ENCODE data around the gene IL22RA1.

Gene IL22RA1

DNA sequence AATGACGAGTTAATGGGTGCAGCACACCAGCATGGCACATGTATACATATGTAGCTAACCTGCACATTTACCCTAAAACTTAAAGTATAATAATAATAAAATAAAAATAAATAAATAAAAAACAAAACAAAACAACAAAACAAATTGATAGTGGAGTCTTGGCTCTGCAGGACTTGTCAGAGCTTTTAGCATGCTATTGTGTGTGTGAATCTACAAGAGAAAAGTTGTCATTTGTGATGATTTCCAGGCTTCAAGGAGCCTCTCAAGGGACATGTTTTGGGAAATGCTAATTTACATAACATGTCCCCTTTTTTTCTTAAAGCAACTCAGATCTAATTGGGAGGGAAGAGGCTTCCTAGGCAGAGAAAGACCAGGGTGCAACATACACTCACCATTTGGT is 9.1 kb downstream of the IL22RA1 start:
- TF ChIP-seq, protein P1, sequence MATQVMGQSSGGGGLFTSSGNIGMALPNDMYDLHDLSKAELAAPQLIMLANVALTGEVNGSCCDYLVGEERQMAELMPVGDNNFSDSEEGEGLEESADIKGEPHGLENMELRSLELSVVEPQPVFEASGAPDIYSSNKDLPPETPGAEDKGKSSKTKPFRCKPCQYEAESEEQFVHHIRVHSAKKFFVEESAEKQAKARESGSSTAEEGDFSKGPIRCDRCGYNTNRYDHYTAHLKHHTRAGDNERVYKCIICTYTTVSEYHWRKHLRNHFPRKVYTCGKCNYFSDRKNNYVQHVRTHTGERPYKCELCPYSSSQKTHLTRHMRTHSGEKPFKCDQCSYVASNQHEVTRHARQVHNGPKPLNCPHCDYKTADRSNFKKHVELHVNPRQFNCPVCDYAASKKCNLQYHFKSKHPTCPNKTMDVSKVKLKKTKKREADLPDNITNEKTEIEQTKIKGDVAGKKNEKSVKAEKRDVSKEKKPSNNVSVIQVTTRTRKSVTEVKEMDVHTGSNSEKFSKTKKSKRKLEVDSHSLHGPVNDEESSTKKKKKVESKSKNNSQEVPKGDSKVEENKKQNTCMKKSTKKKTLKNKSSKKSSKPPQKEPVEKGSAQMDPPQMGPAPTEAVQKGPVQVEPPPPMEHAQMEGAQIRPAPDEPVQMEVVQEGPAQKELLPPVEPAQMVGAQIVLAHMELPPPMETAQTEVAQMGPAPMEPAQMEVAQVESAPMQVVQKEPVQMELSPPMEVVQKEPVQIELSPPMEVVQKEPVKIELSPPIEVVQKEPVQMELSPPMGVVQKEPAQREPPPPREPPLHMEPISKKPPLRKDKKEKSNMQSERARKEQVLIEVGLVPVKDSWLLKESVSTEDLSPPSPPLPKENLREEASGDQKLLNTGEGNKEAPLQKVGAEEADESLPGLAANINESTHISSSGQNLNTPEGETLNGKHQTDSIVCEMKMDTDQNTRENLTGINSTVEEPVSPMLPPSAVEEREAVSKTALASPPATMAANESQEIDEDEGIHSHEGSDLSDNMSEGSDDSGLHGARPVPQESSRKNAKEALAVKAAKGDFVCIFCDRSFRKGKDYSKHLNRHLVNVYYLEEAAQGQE (IDR thresholded peaks at IDR 0.05; ENCODE audit: insufficient read depth in 1 of 2, low read depth in 2 of 2, low read length in 2 of 2): no peak
- TF ChIP-seq FOXP2 (optimal IDR thresholded peaks at IDR 0.05; ENCODE audit: borderline replicate concordance, extremely low read depth, extremely low read length, insufficient read depth): no peak
- no peak for TF ChIP-seq POLR2AphosphoS5 (IDR thresholded peaks at IDR 0.05; ENCODE audit: low read depth, low read length)
- TF ChIP-seq TAF1 (IDR thresholded peaks at IDR 0.05; ENCODE audit: borderline replicate concordance, insufficient read depth, low read length): no peak
- TF ChIP-seq SIN3A (IDR thresholded peaks at IDR 0.05; ENCODE audit: borderline replicate concordance, insufficient read depth, low read length): no peak

DNA sequence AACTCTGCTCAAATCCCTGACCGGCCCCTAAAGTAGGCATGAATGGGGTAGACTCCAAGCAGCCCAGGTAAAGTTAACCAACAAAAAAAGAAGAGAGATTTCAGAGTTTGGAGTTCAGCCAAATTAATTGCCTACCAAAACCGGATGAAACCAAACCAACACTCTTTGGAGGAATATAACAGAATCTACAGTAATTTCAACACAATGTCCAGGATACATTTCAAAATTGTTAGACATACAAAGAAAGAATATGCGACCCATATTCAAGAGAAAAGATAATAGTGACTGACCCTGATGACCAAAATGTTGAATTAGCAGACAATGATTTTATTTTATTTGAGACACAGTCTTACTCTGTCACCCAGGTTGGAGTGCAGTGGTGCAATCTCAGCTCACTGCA is 12.6 kb downstream of the IL22RA1 start:
- TF ChIP-seq FOXP2 (optimal IDR thresholded peaks at IDR 0.05; ENCODE audit: borderline replicate concordance, extremely low read depth, extremely low read length, insufficient read depth): no peak
- TF ChIP-seq POLR2AphosphoS5 (IDR thresholded peaks at IDR 0.05; ENCODE audit: low read depth, low read length): no peak
- TF ChIP-seq SIN3A (IDR thresholded peaks at IDR 0.05; ENCODE audit: borderline replicate concordance, insufficient read depth, low read length): no peak
- TF ChIP-seq TAF1 (IDR thresholded peaks at IDR 0.05; ENCODE audit: borderline replicate concordance, insufficient read depth, low read length): no peak
- TF ChIP-seq, protein P1 (IDR thresholded peaks at IDR 0.05; ENCODE audit: insufficient read depth in 1 of 2, low read depth in 2 of 2, low read length in 2 of 2): no peak

DNA sequence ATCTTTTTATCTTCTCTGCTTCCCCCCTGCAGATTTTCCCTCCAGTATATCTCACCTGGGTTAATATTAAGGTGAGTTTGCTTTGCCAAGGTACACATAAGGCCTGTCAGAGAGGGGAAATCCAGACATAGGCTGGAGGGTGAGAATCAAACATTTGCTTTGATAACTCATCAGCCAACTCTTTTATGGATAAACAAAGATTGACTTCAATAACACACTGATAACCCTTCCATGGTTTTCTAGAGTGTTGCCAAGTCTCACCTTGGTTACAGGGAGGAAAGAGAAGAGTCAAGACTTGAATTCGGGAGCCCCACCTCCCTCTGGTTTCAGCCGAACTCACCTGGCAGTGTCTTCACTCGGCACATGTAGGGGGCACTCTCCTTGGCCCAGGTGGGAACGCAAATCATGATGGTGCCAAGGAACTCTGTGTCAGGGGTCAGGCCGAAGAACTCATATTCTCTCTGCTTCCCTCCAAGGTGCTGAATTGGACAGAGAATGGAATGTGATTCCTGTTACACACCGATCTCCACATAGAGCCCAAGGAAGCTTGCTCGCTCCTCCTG is 15.1 kb downstream of the IL22RA1 start:
- no peak for TF ChIP-seq POLR2AphosphoS5 (IDR thresholded peaks at IDR 0.05; ENCODE audit: low read depth, low read length)
- TF ChIP-seq, protein P1 (IDR thresholded peaks at IDR 0.05; ENCODE audit: insufficient read depth in 1 of 2, low read depth in 2 of 2, low read length in 2 of 2): no peak
- no peak for TF ChIP-seq FOXP2 (optimal IDR thresholded peaks at IDR 0.05; ENCODE audit: borderline replicate concordance, extremely low read depth, extremely low read length, insufficient read depth)
- TF ChIP-seq SIN3A (IDR thresholded peaks at IDR 0.05; ENCODE audit: borderline replicate concordance, insufficient read depth, low read length): no peak

DNA sequence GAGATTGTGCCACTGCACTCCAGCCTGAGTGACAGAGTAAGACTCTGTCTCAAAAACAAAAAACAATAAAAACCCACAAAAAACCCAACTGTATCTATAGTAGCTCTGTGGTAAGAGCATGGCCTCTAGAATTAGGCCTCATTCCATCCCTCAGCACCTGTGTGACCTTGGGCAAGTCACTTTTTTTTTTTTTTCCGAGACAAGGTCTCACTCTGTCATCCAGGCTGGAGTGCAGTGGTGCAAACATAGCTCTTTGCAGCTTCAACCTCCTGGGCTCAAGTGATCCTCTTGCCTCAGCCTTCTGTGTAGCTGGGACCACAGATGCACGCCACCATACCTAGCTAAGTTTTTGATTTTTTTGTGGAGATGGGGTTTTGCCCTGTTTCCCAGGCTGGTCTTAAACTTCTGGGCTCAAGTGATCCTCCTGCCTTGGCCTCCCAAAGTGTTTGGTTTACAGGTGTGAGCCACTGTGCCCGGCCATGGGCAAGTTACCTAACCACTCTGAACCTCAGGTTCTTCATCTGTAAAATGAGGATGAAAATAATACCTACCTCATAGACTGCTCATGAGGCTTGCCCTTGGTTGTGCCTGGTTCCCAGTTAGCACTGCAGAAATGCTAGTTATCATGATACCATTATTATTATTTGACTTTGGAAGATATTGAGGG is 15.7 kb downstream of the IL22RA1 start:
- TF ChIP-seq SIN3A (IDR thresholded peaks at IDR 0.05; ENCODE audit: borderline replicate concordance, insufficient read depth, low read length) (no peak), POLR2AphosphoS5 (IDR thresholded peaks at IDR 0.05; ENCODE audit: low read depth, low read length) (no peak), TAF1 (IDR thresholded peaks at IDR 0.05; ENCODE audit: borderline replicate concordance, insufficient read depth, low read length) (no peak), FOXP2 (optimal IDR thresholded peaks at IDR 0.05; ENCODE audit: borderline replicate concordance, extremely low read depth, extremely low read length, insufficient read depth) (no peak)
- TF ChIP-seq, protein P1 (IDR thresholded peaks at IDR 0.05; ENCODE audit: insufficient read depth in 1 of 2, low read depth in 2 of 2, low read length in 2 of 2): no peak

Measured in PFSK-1 (cell line).